AG10803 (cell line): ENCODE measurements around the gene HSD17B11.
"Not testable (repeated sequence)": the region's sequence is repeated elsewhere in the genome, so short reads cannot be mapped to it uniquely, and the experiment has no call there.

Source experiments
- DNase-seq: peaks from one replicate; pipeline ENCODE4 v3.0.0; 2010; ENCODE audit warnings: low read depth
- H3K4me3 ChIP-seq: 2 replicates; pipeline ENCODE4 v1.5.1; 2011; ENCODE audit warnings: mild to moderate bottlenecking, low read length, control low read depth
- TF ChIP-seq, protein P1 (sequence below): conservative IDR thresholded peaks from 2 replicates; pipeline ENCODE4 v1.5.1; 2011; ENCODE audit warnings: mild to moderate bottlenecking, low read length, control low read depth, inconsistent platforms

Gene HSD17B11

DNA sequence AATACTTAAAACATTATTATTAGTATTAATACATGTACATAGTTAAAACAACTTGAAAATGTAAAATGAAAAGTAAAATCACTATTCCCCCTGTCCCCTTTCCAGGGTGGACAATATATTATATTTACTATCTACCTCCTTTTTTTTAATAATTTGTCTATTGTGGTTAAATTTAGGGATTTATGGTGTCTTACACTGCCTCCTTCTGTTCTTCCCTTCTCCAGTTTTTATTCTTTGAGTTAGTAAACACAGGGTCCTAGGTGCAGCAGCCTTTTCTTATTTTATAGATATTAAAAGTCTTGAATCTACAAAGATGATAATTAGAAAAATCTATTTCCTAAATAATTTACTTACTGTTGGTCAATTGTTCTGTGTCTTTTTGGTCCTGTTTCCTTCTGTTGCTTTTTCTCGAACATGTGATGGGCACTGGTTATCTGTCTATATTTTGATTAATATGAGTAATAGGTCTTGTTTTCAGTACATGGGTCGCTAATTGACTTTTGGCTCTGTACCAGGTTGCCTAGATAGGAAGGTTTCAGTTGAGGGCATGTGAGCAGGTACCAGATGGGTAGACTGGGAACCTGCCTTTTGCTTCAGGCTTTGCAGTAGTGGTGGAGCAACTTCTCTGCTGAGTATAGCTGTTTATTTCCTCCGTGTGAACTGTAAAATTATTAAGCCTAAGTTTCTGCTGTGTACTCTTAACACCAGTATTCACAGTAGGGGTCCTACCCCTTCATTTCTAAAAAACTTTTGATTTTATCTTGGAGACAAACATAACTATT, 32.5 kb upstream of the HSD17B11 start:
- TF ChIP-seq, protein P1, sequence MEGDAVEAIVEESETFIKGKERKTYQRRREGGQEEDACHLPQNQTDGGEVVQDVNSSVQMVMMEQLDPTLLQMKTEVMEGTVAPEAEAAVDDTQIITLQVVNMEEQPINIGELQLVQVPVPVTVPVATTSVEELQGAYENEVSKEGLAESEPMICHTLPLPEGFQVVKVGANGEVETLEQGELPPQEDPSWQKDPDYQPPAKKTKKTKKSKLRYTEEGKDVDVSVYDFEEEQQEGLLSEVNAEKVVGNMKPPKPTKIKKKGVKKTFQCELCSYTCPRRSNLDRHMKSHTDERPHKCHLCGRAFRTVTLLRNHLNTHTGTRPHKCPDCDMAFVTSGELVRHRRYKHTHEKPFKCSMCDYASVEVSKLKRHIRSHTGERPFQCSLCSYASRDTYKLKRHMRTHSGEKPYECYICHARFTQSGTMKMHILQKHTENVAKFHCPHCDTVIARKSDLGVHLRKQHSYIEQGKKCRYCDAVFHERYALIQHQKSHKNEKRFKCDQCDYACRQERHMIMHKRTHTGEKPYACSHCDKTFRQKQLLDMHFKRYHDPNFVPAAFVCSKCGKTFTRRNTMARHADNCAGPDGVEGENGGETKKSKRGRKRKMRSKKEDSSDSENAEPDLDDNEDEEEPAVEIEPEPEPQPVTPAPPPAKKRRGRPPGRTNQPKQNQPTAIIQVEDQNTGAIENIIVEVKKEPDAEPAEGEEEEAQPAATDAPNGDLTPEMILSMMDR, result peak; percentile 6; the same call in 1 of the 2 replicates
- DNase-seq, result no peak
- H3K4me3 ChIP-seq, result peak overlapping the region; percentile 96

DNA sequence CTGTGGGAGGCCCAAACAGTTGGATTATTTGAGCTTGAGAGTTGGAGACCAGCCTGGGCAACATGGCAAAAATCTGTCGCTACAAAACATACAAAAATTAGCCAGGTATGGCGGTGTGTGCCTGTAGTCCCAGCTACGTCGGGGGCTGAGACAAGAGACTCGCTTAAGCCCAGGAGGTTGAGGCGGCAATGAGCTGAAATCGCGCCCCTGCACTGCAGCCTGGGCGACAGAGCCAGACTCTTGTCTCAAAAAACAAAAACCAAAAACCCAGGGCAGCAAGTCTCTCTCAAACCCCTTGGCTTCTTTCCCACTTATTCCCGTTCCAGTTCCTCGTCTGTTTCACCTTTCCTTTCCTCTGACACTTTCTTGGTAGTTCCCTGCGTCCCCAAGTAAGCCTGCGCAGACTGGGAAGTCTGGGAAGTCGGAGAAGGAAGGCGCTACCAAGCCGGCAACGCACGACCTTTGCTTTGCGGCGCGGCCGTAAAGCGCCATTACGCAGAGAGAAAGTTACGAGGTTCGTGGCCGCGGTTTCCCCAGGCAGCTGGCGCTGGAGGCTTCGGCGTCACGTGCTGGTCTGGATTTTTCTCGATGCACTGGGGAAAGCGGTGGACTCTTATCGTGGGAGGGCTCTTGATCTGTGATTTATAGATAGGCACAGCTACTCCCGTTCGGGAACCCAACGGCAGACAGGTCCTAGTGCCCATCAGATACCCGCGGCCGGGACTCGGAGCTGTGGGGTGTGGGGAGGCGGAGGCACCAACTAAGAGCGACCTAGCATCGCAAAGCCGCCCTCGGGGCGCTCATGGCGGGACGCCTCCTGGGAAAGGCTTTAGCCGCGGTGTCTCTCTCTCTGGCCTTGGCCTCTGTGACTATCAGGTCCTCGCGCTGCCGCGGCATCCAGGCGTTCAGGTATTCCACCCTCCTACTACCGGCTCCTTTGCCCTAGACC, 31.4 kb upstream of the HSD17B11 start, which contains the start of gene NUDT9:
TSS of gene NUDT9 (plus strand) at position 470 of the 949 bp plus-strand sequence. CDS start at position 803, 333 bp downstream.
- DNase-seq, result peak; percentile 97
- H3K4me3 ChIP-seq, result peak within 1 kb of the TSS; percentile 96
- TF ChIP-seq, protein P1, result no peak

DNA sequence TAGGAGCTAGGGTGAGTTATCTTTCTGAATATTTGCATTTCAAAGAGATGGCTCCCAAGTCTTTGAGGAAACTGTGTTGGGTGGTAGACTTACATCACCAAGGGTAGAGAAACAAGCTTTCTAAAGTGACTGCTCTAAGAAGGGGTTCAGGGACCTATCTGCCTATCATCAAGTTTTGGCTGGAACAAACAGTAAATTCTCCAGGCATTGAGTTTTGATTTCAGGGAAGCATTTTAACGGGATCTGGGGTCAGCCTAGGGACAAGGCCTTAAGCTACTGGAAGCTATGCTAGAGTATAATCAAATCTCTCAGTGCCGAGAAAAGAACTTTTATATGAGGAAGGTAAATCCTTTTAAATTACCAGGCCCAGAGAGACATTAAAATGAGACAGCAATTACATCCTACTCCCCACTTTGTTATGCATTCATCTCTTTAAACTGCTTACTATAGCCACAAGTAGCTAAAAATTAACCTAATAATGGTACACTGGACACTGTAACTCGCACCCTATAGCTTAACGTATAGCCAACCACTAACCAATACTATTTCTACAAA, 29.4 kb upstream of the HSD17B11 start:
- TF ChIP-seq, protein P1, result no peak
- no peak for DNase-seq
- no peak overlapping the region for H3K4me3 ChIP-seq

DNA sequence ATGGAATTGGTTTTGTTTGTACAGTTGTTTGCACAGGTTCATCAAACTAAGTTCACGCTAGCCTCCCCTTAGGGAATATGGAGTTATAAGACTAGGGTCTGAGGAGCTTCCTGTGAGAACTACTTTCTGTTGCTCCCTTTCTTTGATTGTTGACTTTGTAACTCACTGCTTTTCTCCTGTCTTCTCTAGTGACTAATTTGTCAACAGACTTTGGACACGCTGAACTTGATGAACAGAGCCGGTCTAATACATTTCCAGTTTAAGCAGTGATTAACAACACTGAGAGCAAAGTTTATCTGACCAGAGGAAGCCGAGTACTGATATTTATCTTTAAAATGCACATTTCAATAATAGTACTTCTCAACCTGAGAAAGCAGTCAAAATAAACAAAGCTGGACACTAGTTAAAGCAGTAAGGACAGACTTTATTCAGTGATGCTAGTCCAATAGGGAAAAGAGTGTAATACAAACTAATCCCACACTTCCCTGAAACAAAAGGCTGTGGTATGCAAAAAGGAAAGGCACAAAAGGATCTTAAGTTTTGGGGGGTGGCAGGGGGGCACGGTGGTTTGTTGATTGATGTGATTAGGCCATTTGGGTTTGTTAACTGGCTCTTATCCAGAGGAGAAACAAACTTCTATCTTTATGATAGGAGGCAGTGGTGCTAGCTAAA, 28.7 kb upstream of the HSD17B11 start:
- no peak overlapping the region for H3K4me3 ChIP-seq
- TF ChIP-seq, protein P1, result no peak
- no peak for DNase-seq

DNA sequence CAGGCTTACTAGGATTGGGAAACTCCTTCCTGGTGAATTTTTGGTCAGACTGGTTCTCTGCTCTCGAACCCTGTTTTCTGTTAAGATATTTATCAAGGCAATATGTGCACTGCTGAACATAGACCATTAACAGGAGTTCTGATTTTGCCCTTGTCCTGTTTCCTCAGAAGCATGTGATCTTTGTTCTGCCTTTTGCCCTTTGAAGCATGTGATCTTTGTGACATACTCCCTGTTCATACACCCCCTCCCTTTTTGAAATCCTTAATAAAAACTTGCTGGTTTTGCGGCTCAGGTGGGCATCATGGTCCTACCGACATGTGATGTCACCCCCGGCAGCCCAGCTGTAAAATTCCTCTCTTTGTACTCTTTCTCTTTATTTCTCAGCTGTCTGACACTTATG, 27.4 kb upstream of the HSD17B11 start:
- not testable (repeated sequence) for DNase-seq, H3K4me3 ChIP-seq

DNA sequence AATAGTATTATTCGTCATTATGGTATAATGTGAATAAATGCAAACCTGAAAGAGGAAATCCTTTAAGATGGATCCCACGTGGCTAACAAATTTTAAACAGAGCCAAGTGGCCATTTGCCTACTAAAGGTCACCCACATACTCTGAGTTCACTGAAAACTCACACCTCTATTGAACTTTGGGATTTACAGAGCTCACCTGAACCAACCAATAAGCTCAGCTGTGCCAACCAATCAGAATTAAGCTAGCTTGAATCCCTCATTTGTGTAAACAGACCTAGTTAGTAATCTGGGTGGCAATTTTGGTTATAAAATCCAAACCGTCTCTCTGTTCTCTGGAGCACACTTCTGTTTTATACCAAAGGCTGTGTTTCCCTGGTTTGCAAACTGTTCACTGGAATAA, 26.0 kb upstream of the HSD17B11 start:
- H3K4me3 ChIP-seq, result no peak overlapping the region
- DNase-seq, result no peak
- TF ChIP-seq, protein P1, result no peak

DNA sequence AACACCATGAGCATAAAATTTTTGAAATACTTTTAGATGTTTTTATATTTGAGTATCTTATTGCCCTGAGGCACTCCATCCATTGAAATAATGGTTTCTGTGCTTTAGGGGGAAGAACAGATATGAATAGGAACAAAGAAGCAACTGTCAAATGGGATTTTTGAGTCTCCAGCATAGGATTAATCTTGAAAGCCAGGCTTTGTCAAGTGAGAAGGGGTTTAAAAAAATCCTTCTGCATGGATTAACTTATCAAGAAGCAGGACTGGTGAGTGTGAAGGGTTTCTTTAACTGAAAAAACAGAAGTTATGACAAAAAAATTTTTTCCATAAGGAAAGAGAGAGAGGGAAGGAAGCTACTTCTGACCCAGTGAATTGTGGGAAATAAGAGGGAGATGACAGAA, 23.8 kb upstream of the HSD17B11 start:
- H3K4me3 ChIP-seq, result no peak overlapping the region
- TF ChIP-seq, protein P1, result no peak
- DNase-seq, result no peak
